Stimulated activated CD4-positive, alpha-beta T cell treated with anti-CD3 and anti-CD28 coated beads, Interleukin-12 subunit alpha, Interleukin-12 subunit beta, amount 100 ng/mL, for 48 hours (primary cell): ENCODE data around the gene CCND1.

Experiments
- DNase-seq, 3 donors: peaks; one replicate each; pipeline ENCODE4 v3.0.0-alpha.2; 2020; ENCODE audit warnings: low read depth in 2 of 3, low spot score in 1 of 3

The CCND1 gene

DNA sequence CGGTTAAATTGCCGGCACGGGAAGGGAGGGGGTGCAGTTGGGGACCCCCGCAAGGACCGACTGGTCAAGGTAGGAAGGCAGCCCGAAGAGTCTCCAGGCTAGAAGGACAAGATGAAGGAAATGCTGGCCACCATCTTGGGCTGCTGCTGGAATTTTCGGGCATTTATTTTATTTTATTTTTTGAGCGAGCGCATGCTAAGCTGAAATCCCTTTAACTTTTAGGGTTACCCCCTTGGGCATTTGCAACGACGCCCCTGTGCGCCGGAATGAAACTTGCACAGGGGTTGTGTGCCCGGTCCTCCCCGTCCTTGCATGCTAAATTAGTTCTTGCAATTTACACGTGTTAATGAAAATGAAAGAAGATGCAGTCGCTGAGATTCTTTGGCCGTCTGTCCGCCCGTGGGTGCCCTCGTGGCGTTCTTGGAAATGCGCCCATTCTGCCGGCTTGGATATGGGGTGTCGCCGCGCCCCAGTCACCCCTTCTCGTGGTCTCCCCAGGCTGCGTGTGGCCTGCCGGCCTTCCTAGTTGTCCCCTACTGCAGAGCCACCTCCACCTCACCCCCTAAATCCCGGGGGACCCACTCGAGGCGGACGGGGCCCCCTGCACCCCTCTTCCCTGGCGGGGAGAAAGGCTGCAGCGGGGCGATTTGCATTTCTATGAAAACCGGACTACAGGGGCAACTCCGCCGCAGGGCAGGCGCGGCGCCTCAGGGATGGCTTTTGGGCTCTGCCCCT lies 529 bp upstream of the CCND1 start:
- no peak for DNase-seq

DNA sequence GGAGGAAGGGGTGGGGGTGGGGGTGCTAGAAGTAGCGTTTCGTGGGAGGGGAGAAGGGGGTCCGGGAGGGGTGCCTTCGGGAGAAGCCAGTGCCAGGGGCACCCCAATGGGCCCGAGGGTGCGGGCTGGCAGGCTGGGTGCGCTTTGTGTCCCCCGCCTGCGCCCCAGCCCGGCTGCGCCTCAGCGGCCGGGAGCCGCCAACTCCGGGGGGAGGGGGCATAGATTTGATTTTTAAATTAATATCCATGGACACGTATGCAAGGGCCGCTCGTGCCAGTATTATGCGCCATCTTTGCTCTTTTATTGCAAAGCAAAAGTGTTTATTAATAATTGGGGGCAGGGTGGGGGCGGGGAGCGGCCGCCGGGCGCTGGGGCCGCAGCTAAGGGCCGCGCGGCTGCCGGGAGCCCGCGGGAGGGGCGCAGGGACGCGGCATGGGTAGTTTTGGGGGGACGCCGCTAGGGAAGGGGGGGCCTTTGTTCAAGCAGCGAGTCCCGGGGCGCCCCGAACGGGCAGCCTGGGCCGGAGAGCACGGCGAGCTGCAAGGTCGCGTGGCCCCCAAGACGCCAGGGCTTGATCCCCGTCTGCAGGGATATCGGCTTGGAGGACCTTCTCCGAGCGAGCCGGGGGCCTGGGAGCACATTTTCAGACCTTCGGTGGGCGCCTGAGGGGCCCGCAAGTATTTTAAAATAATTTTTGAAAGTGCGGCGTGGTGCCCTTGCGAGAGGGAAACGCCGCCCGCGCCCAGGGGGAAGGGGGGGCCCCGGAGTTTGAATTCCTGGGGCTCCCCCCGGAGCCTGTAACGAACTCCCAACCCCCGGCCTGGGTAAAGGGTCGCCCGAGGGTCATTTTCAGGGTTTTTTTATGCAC lies 959 bp downstream of the CCND1 start:
- DNase-seq = no peak

DNA sequence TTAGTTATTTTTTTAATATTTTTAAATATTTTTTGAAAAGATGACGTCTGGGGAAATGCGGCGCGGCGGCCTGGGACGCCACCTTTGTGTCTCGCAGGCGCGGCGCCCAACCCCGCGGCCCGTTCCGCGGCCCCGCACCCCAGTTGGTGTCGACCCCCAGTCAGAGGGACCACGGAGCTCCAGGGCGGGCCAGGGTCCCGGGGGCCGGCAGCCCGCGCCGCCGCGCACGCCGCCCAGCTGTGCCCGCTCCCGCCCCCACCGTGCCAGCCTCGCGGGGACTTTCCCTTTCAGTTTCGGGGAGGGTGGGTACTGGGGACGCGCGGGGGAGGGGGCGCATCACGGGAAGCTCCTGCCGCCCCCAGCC lies 1.6 kb downstream of the CCND1 start:
- peak in 1 of 3 donors; percentile 37 for DNase-seq

DNA sequence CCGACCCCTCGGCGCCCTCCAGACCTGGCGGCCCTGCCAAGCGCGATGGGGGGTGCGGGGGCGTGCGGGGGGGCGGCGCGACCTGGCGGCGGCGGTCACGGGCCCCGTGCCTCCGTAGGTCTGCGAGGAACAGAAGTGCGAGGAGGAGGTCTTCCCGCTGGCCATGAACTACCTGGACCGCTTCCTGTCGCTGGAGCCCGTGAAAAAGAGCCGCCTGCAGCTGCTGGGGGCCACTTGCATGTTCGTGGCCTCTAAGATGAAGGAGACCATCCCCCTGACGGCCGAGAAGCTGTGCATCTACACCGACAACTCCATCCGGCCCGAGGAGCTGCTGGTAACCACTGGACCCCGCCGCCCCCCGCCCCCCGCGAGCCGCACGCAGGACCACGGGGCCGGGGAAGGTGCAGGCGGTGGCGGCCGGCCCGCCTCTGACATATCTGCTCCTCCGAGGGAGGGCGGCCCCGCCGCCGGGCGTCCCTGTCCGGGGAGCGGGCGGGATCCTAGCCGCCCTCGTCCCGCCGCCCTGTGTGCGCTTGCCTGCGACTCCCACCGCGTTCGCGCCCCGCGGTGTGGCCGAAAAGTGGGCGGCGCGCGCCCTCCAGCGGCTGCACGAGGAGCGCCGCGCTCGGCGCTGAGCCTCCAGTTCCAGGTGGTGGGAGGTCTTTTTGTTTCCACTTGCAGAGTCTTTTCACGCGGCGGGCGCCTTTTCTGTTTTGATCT lies 2.1 kb downstream of the CCND1 start:
- DNase-seq = peak; percentile 48 to 67 (median 54)

DNA sequence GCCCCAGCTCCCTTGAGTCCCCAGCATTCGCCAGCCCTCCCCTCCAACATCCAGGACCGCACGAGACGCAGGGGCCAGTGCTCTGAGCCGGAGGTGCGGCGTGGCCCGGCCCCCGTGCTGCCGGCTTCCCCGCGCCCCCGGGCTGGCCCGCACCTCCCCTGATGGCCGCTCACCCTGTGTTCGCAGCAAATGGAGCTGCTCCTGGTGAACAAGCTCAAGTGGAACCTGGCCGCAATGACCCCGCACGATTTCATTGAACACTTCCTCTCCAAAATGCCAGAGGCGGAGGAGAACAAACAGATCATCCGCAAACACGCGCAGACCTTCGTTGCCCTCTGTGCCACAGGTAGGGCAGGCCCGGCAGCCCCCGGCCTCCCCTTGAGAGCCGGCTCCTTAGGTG lies 2.7 kb downstream of the CCND1 start:
- DNase-seq = no peak

DNA sequence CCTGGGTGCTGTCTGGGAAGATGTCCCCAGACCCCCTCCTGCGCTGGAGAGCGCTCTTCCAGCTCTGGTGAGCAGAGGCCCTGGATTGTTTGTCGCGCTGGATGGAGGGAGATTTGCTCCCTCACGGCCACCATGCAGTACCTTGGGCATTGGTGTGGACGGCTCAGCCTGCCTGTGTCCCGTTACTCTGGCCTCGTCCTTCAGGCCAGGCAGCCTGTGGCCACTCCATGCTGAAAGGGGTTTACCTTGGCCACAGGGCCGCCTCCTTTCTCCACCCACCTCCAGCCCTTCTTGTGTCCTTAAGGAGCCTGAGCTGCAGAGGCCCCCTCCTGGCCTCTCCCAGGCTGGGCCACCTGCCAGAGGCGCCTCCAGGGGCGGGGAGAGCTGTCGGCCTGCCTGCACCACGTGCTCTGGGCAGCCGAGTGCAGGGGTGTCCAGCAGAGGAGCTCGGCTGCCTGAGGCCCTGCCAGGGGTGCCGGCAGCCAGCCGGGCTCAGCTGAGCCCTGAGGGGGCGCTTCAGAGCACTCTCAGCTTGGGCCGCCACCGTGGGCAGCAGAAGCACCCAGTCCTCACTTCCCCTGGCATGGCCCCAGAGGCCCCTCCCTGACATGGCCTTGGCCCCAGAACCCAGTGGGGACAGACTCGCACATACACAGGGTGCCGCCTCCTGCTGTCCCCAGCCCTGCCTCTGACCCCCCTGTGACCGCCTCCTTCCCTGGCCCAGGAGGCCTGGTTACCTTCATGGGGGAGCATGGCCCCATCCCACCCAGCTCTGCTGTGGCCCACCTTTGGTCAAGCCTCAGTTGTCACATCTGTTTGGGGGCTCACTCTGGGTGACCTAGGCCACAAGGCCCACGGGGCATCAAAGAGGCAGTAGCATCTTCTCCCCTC lies 3.4 kb downstream of the CCND1 start:
- no peak for DNase-seq

DNA sequence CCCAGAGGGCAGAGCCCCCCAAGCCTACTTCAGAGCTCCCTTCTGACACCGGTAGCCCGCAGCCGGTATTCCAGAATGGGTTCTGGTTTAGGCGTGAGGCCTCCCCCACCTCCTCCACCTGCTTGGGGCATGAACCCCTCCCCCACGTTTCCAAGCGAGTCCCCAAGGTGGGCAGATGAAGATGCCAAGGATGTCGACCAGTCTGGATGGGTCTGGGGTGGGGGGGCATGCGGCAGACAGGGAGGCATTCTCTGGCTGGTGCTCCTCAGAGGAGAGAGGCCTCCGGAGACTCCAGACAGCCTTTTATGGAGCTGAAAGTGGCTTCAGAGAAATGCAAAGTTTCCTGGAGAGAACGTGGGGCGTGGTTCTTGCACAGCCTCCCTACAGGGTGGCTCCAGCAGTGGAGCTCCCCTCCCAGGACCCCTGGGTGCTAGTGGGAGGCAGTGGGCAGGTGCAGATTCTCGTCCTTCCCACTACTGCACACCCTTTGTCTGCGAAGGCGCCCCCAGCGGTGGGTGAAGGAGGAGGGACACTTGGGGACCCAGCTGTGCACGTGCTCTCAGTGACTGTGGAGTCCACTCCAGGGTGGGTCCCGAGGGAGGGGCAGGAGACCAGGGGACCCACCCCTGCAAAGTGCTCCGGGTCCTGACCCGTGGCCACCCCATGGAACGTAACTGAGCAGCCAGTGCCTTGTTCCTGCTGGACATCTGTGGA lies 4.2 kb downstream of the CCND1 start:
- no peak for DNase-seq

DNA sequence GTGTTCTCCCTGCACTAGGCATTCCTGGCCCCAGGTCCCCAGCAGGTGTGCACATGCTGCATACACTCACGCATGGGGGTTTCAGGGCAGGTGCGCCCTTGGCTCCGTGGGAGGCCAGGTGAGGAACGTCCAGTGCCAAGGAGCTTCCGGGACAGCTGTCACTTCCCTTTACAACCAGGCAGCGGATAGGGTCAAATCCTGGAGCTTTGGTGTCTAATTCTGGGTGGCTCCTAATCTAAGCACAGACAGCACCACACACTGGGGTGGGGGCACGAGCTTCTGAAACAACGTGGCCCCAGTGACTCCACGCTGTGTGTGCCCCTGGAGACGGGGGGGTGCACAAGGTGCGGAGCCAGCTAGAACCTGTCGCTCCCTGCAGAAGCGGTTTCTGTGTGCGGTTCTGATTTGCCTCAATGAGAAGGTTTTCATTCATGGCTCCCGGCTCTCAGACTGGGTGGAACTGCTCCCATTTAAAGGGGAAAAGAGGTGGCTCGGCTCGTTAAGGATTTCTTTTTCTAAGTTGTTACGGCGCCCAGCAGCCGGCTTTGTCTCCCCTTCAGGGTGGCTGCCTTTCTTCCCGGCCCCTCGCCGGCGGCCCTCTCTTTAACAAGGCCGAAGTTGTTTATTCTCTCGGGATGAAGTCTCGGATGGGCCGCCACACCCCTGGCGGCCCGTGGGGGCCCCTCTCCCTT lies 5.0 kb downstream of the CCND1 start:
- DNase-seq = no peak

DNA sequence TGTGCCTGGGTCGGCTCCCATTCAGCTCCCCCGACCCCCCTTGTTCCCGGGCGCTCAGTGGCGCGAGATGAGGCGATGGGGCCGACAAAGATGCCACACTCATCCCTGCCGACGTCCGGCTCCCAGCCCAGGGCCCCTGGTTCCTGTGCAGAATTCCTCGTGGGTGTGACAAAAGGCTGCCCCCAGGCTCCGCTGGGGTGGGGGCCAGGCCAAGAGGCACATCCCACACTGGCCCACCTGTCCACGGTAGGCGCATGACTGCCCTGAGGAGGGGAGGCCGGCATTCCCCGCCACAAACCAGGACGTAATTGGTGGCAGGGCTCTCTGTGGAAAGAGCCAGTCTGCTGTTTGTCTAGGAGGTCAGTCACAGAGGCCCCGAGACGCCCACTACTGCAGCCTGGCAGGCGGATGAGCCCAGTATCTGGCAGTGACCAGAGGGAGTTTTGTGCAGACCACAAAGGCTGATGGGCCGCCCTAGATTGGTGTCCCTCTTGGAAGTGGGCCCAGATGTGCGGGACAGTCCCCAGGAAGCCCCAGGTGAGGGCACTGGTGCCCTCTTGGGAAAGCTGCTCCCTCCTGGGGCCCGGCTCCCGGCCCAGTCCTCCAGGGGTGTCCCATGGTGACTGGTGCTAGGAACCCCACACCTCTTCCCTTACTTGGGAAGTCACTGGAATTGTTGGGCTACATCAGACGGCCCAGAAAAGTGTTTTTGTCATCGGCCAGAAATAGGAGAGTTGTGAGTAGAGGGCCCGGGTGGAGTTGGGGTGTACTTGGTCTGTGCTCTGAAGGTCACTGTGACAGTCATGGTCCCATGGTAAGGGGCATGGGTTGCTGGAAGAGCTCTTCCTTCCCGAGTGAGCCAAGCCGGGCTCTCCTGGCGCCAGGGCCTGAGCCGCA lies 5.8 kb downstream of the CCND1 start:
- DNase-seq = no peak

DNA sequence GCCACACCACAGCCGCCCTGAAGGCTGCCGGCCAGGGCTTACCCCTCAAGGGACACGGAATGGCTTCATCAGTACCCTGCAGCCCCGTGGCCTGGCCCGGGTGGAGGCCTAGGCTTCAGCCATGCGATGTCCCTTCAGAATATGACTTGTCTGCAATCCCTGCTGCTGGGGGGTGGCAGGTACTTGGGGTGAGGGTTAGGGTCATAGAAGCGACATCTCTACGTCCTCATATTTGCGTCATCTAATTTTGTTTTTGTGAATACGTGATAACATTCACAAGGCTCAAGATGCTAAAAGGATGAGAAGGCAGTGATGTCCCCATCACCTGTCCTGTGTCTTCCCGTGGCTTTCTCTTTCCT lies 6.4 kb downstream of the CCND1 start:
- DNase-seq = no peak

DNA sequence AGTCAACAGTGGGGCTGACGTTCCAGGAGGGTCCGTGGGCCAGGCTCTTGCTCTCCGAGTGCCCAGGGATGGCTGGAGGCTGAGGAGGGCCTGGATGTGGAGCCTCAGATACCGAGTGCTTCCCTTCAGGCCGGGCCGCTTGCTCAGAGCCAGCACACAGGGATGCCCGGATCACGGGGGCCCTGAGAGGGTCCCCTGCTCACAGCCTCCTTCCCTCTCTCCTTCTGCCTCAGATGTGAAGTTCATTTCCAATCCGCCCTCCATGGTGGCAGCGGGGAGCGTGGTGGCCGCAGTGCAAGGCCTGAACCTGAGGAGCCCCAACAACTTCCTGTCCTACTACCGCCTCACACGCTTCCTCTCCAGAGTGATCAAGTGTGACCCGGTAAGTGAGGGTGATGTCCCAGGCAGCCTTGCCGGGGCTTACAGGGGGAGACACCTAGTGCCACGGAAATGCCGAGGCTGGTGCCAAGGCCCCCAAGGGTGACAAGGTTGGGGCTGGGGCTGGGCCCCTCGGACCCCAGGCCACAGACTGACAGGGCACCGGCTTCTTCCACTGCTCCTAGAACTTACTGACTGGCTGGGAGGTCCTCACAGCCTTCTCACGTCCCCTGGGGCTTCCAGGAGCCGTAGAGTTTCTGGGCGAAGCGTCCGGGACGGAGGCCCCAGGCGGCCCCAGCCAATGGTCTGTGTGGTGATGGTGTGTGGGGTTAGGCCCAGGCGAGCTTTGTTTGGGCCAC lies 7.0 kb downstream of the CCND1 start:
- DNase-seq = no peak

DNA sequence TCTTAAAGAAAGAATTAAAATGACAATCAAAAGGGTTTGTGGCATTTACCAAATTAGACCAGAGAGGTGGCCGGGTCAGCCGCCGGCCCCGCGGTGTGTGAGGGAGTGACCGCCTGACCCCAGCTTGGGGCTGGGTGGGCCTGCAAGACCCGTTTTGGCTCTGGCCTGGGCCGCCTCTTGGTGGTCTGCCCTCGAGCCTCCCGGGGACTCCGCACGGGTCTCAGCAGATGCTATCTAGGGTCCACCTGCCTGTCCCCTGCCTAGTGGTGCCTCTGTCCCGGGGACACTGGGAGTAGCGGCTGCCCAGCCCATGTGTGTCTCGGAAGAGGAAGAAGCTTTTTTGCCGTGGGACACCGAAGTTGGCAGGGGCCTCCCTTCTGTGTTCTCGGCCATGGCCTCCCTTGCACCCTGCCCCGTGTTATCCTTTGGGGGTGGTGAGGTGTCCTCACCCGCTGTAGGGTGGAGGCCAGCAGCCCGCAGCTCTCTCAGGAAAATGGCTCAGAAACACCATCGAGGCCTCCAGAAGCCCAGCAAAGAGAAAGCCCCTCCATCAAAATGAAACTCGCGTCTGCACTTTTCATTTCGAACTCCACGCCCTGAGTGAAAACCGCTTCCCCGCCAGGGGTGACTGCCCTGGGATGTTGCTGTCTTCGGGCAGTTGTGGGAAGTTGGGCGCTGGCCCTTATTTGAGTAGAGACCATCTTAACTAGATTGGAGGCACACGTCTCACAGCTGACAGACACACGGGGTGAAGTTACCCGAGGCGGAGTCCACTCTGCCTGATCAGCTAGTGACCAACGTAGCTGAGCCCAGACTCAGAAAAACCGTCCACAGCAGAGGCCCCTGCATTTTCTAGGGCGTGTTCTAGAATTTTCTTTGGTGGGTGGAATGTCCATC lies 8.0 kb downstream of the CCND1 start:
- DNase-seq = no peak

DNA sequence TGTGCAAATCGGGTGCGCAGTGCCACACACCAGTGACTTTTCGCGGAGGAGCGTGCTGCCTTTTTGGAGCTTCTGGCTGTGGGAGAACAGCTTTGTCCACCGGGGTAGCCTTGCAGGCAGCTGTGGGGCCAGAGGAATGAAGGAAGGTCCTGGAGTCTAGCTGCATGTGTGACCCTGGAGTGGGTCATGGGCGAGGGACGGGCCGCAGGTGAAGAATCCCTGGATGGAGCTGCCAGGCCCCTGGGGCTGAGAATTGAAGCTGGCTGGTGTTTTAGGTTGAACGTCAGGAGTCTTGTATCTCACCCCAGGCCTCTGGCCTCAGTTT lies 8.6 kb downstream of the CCND1 start:
- no peak for DNase-seq

DNA sequence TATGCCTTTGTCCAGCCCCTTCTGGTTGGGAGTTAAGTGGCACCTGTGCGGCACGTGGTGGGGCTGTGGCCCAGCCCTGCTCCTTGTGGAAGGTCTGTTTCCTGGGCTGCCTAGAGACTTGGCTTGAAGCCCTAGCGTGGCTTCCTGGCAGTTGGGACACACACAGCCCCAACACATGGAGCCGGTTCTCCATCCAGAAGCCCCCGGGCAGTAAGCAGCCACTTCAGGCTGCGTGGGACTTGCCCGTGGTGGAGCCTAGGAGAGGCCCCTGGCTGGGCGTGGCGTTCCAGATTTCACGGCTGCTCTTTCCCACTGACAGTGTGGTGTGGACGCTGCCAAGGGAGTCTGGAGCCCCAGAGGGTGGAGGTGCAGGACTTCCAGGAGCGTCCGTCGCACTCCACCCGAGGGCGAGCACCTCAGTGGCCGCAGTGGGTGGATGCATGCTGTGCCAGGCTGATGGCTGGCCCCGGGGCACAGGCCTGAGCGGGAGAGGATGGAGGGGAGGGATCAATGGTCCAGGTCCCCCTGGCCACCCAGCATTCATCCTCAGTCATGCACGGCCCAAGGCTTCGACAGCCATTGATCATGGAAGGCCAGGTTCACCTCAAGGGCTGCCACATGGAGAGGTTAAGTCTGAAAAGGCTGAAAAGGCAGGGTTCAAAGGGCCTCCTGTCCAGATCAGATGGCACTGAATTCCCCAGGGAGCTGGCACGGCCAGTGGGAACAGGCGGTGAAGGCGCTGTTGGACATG lies 9.3 kb downstream of the CCND1 start:
- DNase-seq = no peak

DNA sequence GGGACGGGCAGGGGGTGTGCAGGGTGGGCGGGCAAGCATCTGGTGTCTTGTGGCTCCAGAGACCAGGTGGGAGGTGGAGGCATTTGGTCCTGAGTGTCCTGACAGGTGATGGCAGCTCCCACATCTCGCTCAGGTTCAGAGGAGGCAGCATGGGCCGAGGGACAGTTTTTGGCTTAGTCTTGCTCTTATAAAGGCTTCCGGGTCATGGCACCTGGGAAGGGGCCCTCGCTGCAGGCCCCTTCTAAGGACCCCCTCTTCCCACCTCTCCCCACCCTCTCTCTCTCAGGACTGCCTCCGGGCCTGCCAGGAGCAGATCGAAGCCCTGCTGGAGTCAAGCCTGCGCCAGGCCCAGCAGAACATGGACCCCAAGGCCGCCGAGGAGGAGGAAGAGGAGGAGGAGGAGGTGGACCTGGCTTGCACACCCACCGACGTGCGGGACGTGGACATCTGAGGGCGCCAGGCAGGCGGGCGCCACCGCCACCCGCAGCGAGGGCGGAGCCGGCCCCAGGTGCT lies 9.9 kb downstream of the CCND1 start:
- no peak for DNase-seq
